Measurements from ENCODE around the gene RWDD3.

DNA sequence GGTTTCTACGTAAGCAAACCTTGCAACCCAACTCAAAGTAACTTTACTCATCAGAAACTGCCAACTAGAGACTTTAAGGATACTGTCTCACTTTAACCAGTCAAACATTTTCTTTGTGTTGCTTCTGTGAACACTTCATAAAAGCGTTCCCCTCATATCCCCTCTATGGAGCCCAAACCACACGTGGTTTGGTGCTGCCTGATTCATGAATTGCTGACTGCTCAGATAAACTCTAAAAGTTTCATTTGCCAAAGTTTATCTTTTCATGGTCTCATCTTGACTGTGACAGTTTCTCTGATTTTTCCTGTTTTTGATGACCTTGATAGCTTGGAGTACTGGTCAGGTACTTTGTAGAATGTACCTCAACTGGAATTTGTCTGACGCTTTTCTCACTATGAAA lies 14.6 kb upstream of the RWDD3 start:
- TF ChIP-seq, protein P1, sequence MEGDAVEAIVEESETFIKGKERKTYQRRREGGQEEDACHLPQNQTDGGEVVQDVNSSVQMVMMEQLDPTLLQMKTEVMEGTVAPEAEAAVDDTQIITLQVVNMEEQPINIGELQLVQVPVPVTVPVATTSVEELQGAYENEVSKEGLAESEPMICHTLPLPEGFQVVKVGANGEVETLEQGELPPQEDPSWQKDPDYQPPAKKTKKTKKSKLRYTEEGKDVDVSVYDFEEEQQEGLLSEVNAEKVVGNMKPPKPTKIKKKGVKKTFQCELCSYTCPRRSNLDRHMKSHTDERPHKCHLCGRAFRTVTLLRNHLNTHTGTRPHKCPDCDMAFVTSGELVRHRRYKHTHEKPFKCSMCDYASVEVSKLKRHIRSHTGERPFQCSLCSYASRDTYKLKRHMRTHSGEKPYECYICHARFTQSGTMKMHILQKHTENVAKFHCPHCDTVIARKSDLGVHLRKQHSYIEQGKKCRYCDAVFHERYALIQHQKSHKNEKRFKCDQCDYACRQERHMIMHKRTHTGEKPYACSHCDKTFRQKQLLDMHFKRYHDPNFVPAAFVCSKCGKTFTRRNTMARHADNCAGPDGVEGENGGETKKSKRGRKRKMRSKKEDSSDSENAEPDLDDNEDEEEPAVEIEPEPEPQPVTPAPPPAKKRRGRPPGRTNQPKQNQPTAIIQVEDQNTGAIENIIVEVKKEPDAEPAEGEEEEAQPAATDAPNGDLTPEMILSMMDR (IDR thresholded peaks at IDR 0.05; ENCODE audit: low read depth, low read length, poor library complexity, severe bottlenecking) = no peak
- no peak for TF ChIP-seq EZH2phosphoT487 (IDR thresholded peaks at IDR 0.05; ENCODE audit: borderline replicate concordance, low read length)

Data from DOHH2 (cell line).